ENCODE measurements around the gene PFKP.

GRCh38 chr10:3048119-3049019 is 19.0 kb upstream of the PFKP start:
- TF ChIP-seq, protein P1, sequence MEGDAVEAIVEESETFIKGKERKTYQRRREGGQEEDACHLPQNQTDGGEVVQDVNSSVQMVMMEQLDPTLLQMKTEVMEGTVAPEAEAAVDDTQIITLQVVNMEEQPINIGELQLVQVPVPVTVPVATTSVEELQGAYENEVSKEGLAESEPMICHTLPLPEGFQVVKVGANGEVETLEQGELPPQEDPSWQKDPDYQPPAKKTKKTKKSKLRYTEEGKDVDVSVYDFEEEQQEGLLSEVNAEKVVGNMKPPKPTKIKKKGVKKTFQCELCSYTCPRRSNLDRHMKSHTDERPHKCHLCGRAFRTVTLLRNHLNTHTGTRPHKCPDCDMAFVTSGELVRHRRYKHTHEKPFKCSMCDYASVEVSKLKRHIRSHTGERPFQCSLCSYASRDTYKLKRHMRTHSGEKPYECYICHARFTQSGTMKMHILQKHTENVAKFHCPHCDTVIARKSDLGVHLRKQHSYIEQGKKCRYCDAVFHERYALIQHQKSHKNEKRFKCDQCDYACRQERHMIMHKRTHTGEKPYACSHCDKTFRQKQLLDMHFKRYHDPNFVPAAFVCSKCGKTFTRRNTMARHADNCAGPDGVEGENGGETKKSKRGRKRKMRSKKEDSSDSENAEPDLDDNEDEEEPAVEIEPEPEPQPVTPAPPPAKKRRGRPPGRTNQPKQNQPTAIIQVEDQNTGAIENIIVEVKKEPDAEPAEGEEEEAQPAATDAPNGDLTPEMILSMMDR (IDR thresholded peaks at IDR 0.05; ENCODE audit: insufficient read depth, low read length, poor library complexity, severe bottlenecking) = no peak
- TF ChIP-seq EZH2phosphoT487 (conservative IDR thresholded peaks at IDR 0.05; ENCODE audit: low read length) = no peak

Data from SU-DHL-6 (cell line).